NCI-H1694 (cell line): ENCODE results near the gene PLA2G5.
"Not testable (repeated sequence)": the region's sequence is repeated elsewhere in the genome, so short reads cannot be mapped to it uniquely, and the experiment has no call there.

ENCODE experiments used
- DNase-seq: peaks from one replicate; lab custom pipeline; 2025; lab: John Stamatoyannopoulos, UW

PLA2G5 gene

GRCh38 chr1:20069874-20070273 is at the start of gene PLA2G5:
PLA2G5 (plus strand) TSS chr1:20070194; CDS start chr1:20084831, 14,637 bp downstream.
- DNase-seq = no peak

GRCh38 chr1:20028125-20028524 is 41.9 kb upstream of the PLA2G5 start:
- no peak for DNase-seq

- no peak for DNase-seq
These were observed 41.3 kb upstream of the PLA2G5 start for GRCh38 chr1:20028726-20029125.

GRCh38 chr1:20029178-20029912 is 40.6 kb upstream of the PLA2G5 start:
- DNase-seq = no peak

GRCh38 chr1:20030436-20031151 is 39.4 kb upstream of the PLA2G5 start:
- DNase-seq = not testable (repeated sequence)

- no peak for DNase-seq
These were observed 38.8 kb upstream of the PLA2G5 start for GRCh38 chr1:20031161-20031560.

GRCh38 chr1:20031836-20032235 is 38.2 kb upstream of the PLA2G5 start:
- DNase-seq = no peak

- DNase-seq = no peak
These were observed 37.6 kb upstream of the PLA2G5 start for GRCh38 chr1:20032425-20032824.

- DNase-seq = no peak
These were observed 36.6 kb upstream of the PLA2G5 start for GRCh38 chr1:20033420-20033819.

GRCh38 chr1:20035114-20035513 is 34.9 kb upstream of the PLA2G5 start:
- no peak for DNase-seq

- no peak for DNase-seq
These were observed 32.1 kb upstream of the PLA2G5 start for GRCh38 chr1:20037877-20038276.

- no peak for DNase-seq
These were observed 22.9 kb upstream of the PLA2G5 start for GRCh38 chr1:20047096-20047495.

GRCh38 chr1:20048563-20048962 is 21.4 kb upstream of the PLA2G5 start:
- no peak for DNase-seq

- not testable (repeated sequence) for DNase-seq
These were observed 20.8 kb upstream of the PLA2G5 start for GRCh38 chr1:20049056-20049798.

- no peak for DNase-seq
These were observed 18.7 kb upstream of the PLA2G5 start for GRCh38 chr1:20051218-20051829.

- no peak for DNase-seq
These were observed 17.6 kb upstream of the PLA2G5 start for GRCh38 chr1:20052386-20052785.

GRCh38 chr1:20057886-20058420 is 12.0 kb upstream of the PLA2G5 start:
- DNase-seq = no peak

- no peak for DNase-seq
These were observed 11.5 kb upstream of the PLA2G5 start for GRCh38 chr1:20058531-20058930.

- DNase-seq = no peak
These were observed 10.1 kb upstream of the PLA2G5 start for GRCh38 chr1:20059847-20060246.

- not testable (repeated sequence) for DNase-seq
These were observed 9.2 kb upstream of the PLA2G5 start for GRCh38 chr1:20060791-20061190.

GRCh38 chr1:20061866-20062265 is 8.1 kb upstream of the PLA2G5 start:
- DNase-seq = no peak

GRCh38 chr1:20063861-20064292 is 6.1 kb upstream of the PLA2G5 start:
- no peak for DNase-seq
